ENCODE data around the gene PDLIM5.

PDLIM5 gene

GRCh38 chr4:94536049-94536448 is 84.3 kb downstream of the PDLIM5 start:
- no peak for TF ChIP-seq CTCF (IDR thresholded peaks at IDR 0.05; ENCODE audit: extremely low read depth, missing control alignments)
- DNase-seq (ENCODE audit: low spot score), result no peak

- no peak for DNase-seq (ENCODE audit: low spot score)
- no peak for TF ChIP-seq CTCF (IDR thresholded peaks at IDR 0.05; ENCODE audit: extremely low read depth, missing control alignments)
Observed at GRCh38 chr4:94536649-94537469, 85.1 kb downstream of the PDLIM5 start.

GRCh38 chr4:94537921-94538628 is 86.3 kb downstream of the PDLIM5 start:
- TF ChIP-seq CTCF (IDR thresholded peaks at IDR 0.05; ENCODE audit: extremely low read depth, missing control alignments), result no peak
- DNase-seq (ENCODE audit: low spot score), result no peak

GRCh38 chr4:94540476-94540875 is 88.7 kb downstream of the PDLIM5 start:
- DNase-seq (ENCODE audit: low spot score), result no peak

GRCh38 chr4:94544811-94545210 is 93.1 kb downstream of the PDLIM5 start:
- DNase-seq (ENCODE audit: low spot score), result no peak

More at GRCh38 chr4:94540476-94540875, 88.7 kb downstream of the PDLIM5 start:
- no peak for TF ChIP-seq CTCF (IDR thresholded peaks at IDR 0.05; ENCODE audit: extremely low read depth, missing control alignments)

GRCh38 chr4:94545296-94545695 is 93.6 kb downstream of the PDLIM5 start:
- no peak for TF ChIP-seq CTCF (IDR thresholded peaks at IDR 0.05; ENCODE audit: extremely low read depth, missing control alignments)
- no peak for DNase-seq (ENCODE audit: low spot score)

More at GRCh38 chr4:94544811-94545210, 93.1 kb downstream of the PDLIM5 start:
- no peak for TF ChIP-seq CTCF (IDR thresholded peaks at IDR 0.05; ENCODE audit: extremely low read depth, missing control alignments)

GRCh38 chr4:94546949-94547348 is 95.2 kb downstream of the PDLIM5 start:
- no peak for TF ChIP-seq CTCF (IDR thresholded peaks at IDR 0.05; ENCODE audit: extremely low read depth, missing control alignments)
- no peak for DNase-seq (ENCODE audit: low spot score)
